ENCODE data around the gene MYO7B.
"Not testable (repeated sequence)": the region's sequence is repeated elsewhere in the genome, so short reads cannot be mapped to it uniquely, and the experiment has no call there.

Gene MYO7B

GRCh38 chr2:127524198-127524834 lies 11.2 kb upstream of the MYO7B start:
- DNase-seq, ATAC-seq: not testable (repeated sequence)

GRCh38 chr2:127525691-127526131 lies 9.8 kb upstream of the MYO7B start:
- DNase-seq: peak; percentile 16
- no peak for ATAC-seq

GRCh38 chr2:127526132-127527000 lies 9.1 kb upstream of the MYO7B start, which contains the start of gene IWS1:
IWS1 (minus strand) TSS chr2:127526489; CDS start chr2:127526208, 281 bp downstream.
- DNase-seq: peak; percentile 93
- peak; percentile 94 for ATAC-seq

GRCh38 chr2:127527001-127527804 lies 8.3 kb upstream of the MYO7B start:
- no peak for DNase-seq

GRCh38 chr2:127528487-127528886 lies 7.0 kb upstream of the MYO7B start:
- no peak for ATAC-seq

More at GRCh38 chr2:127527001-127527804, 8.3 kb upstream of the MYO7B start:
- ATAC-seq: peak; percentile 12

GRCh38 chr2:127529416-127529815 lies 6.1 kb upstream of the MYO7B start:
- ATAC-seq: not testable (repeated sequence)

More at GRCh38 chr2:127528487-127528886, 7.0 kb upstream of the MYO7B start:
- DNase-seq: no peak

GRCh38 chr2:127530245-127531140 lies 5.0 kb upstream of the MYO7B start:
- DNase-seq (no peak), ATAC-seq (no peak)

More at GRCh38 chr2:127529416-127529815, 6.1 kb upstream of the MYO7B start:
- not testable (repeated sequence) for DNase-seq

GRCh38 chr2:127531221-127531648 lies 4.2 kb upstream of the MYO7B start:
- DNase-seq (no peak), ATAC-seq (no peak)

GRCh38 chr2:127532296-127532695 lies 3.2 kb upstream of the MYO7B start:
- no peak for ATAC-seq
- no peak for DNase-seq

GRCh38 chr2:127535918-127536317 lies 435 bp downstream of the MYO7B start:
- ATAC-seq: no peak
- no peak for DNase-seq

GRCh38 chr2:127536707-127537541 lies 1.4 kb downstream of the MYO7B start:
- DNase-seq: no peak
- ATAC-seq: no peak

- DNase-seq: no peak
- ATAC-seq: no peak
These were observed 2.2 kb downstream of the MYO7B start for GRCh38 chr2:127537644-127538043.

GRCh38 chr2:127541809-127542208 lies 6.3 kb downstream of the MYO7B start:
- DNase-seq (no peak), ATAC-seq (no peak)

GRCh38 chr2:127542231-127542630 lies 6.7 kb downstream of the MYO7B start:
- ATAC-seq: no peak
- no peak for DNase-seq

- not testable (repeated sequence) for DNase-seq, ATAC-seq
These were observed 7.6 kb downstream of the MYO7B start for GRCh38 chr2:127543013-127543501.

- DNase-seq (no peak), ATAC-seq (no peak)
These were observed 9.7 kb downstream of the MYO7B start for GRCh38 chr2:127545189-127545588.

- DNase-seq (no peak), ATAC-seq (no peak)
These were observed 10.3 kb downstream of the MYO7B start for GRCh38 chr2:127545796-127546195.

- DNase-seq (no peak), ATAC-seq (no peak)
These were observed 11.3 kb downstream of the MYO7B start for GRCh38 chr2:127546797-127547196.

GRCh38 chr2:127551221-127551930 lies 15.9 kb downstream of the MYO7B start:
- ATAC-seq (no peak), DNase-seq (no peak)

All from stimulated activated naive CD8-positive, alpha-beta T cell treated with anti-CD3 and anti-CD28 coated beads, Interleukin-15, Interleukin-2, amounts not matched to agents 100 U/mL and 50 U/mL, for 24 hours (primary cell).